GM10248 (cell line): Measurements from ENCODE around the gene SIVA1.
"Not testable (repeated sequence)": the region's sequence is repeated elsewhere in the genome, so short reads cannot be mapped to it uniquely, and the experiment has no call there.

Source experiments
- CTCF ChIA-PET: fragments of 300-600 bp; sonication (Branson Sonifier 250); formaldehyde crosslinking; extraction: SDS; loops from one replicate; lab custom pipeline; 2021; ENCODE audit warnings: antibody characterized with exemption; lab: Yijun Ruan, JAX
- POLR2A ChIA-PET: fragments of 350-650 bp; sonication (Branson Sonifier 250); formaldehyde crosslinking; extraction: SDS; loops from one replicate; lab custom pipeline; 2020; ENCODE audit warnings: antibody characterized with exemption; lab: Yijun Ruan, JAX
- DNase-seq: peaks from one replicate; pipeline ENCODE4 v3.0.0; 2012; ENCODE audit errors: extremely low spot score
- CTCF ChIP-seq: IDR thresholded peaks from 2 replicates; pipeline ENCODE4 v1.5.1; 2012; ENCODE audit warnings: mild to moderate bottlenecking, low read depth; ENCODE audit errors: extremely low read depth, missing control alignments, control extremely low read depth

SIVA1 gene

GRCh38 chr14:104745431-104745830 lies 7.5 kb upstream of the SIVA1 start:
- ChIA-PET POLR2A (no interaction called here), CTCF (no interaction called here)
- TF ChIP-seq CTCF = no peak
- no peak for DNase-seq

- ChIA-PET POLR2A (no interaction called here), CTCF (no interaction called here)
- DNase-seq = no peak
Observed at GRCh38 chr14:104746071-104746545, 6.8 kb upstream of the SIVA1 start.

DNA sequence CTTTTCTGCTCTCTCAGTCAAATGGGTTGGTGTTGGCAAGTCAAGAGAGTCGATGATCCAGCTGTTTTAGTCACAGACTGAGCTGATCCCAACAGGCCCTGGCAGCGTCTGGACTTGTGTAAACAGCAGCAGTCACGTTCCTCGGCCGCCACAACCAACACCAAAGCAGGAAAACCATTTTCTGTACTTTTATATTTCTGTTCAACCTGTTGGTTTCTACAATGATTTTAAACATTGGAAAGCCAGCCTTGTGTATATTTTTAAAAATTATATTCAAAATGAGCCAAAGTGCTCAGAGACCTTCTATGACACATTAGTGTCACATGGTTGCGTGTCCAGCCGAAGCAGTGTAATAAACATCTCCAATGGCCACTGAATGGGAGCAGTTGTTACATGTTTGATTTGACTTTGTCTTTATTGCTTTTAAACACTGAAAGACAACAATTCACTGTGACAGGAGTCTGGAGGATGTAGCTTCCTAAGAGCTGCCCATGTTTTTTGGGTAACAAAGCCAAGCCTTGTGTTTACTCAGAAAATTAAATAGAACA lies 5.9 kb upstream of the SIVA1 start:
- DNase-seq = no peak
- CTCF ChIA-PET = no interaction called here
- TF ChIP-seq CTCF = no peak

More at GRCh38 chr14:104746071-104746545, 6.8 kb upstream of the SIVA1 start:
- TF ChIP-seq CTCF = no peak

GRCh38 chr14:104747876-104748275 lies 5.1 kb upstream of the SIVA1 start:
- ChIA-PET CTCF (interaction anchor here (14.3 kb wide), 1 partner anchor 20 kb away, joined by 136 read pairs; no protein-coding TSS in a partner anchor), POLR2A (no interaction called here)
- no peak for DNase-seq
- TF ChIP-seq CTCF = no peak

More for the DNA sequence above, 5.9 kb upstream of the SIVA1 start:
- POLR2A ChIA-PET = no interaction called here

GRCh38 chr14:104749111-104749649 lies 3.8 kb upstream of the SIVA1 start:
- no peak for DNase-seq
- ChIA-PET CTCF (interaction anchor here (2.6 to 14.3 kb wide), 2 partner anchors 18 to 40 kb away, joined by 10 to 136 read pairs; no protein-coding TSS in a partner anchor), POLR2A (no interaction called here)
- no peak for TF ChIP-seq CTCF

DNA sequence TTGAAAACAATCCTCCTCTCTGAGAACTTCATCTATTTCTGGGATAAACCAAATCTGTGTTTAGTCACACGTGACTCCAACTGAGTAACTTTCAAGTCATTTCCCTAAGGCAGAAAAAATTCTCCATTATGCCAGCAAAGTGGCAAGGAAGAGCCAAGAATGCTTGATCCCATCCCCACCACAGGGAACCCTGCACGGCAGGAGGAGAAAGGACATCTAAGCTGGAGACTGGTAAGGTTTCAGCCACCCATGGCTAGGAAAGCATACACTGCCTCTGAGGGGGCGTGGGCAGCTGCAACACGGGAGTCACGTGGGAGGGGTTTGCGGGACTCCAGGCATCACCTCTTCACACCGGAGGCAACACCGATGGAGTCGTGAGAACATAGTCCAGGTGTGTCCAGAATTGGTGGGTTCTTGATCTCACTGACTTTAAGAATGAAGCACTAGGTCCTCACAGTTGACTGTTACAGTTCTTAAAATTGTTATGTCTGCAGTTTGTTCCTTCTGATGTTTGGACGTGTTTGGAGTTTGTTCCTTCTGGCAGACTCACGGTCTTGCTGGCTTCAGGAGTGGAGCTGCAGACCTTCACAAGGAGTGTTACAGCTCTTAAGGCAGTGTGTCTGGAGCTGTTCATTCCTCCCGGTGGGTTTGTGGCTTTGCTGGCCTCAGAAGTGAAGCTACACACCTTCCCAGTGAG lies 2.7 kb upstream of the SIVA1 start:
- ChIA-PET POLR2A (no interaction called here), CTCF (interaction anchor here (1.1 to 14.3 kb wide), 3 partner anchors 17 to 69 kb away, joined by 3 to 136 read pairs (median 10); no protein-coding TSS in a partner anchor)
- DNase-seq = no peak
- no peak for TF ChIP-seq CTCF

- ChIA-PET POLR2A (interaction anchor here (0.5 to 0.6 kb wide), 2 partner anchors 9 to 673 kb away, joined by 5 to 6 read pairs; no protein-coding TSS in a partner anchor), CTCF (interaction anchor here (1.1 to 14.3 kb wide), 3 partner anchors 17 to 70 kb away, joined by 3 to 136 read pairs (median 10); no protein-coding TSS in a partner anchor)
- DNase-seq = not testable (repeated sequence)
Observed at GRCh38 chr14:104750753-104751057, 2.2 kb upstream of the SIVA1 start.
